OCI-LY3 (cell line): ENCODE measurements around the gene GAB1.
"Not testable (repeated sequence)": the region's sequence is repeated elsewhere in the genome, so short reads cannot be mapped to it uniquely, and the experiment has no call there.

ENCODE experiments used
- H2AFZ ChIP-seq: fragments of 200-600, 300-600 bp; shearing (Covaris generic); 2 replicates; pipeline ENCODE4 v1.6.0; 2014; ENCODE audit warnings: antibody characterized with exemption, low read depth, low read length
- H3K27ac ChIP-seq: fragments of 200-600, 300-600 bp; sonication (generic); 2 replicates; pipeline ENCODE4 v1.5.1; 2014; ENCODE audit warnings: mild to moderate bottlenecking, low read length, moderate library complexity, mixed read lengths
- H3K27me3 ChIP-seq: fragments of 200-600, 300-600 bp; sonication (generic); 2 replicates; pipeline ENCODE4 v1.6.1; 2014; ENCODE audit warnings: low read depth, low read length, mixed read lengths
- H3K36me3 ChIP-seq: fragments of 200-600, 300-600 bp; sonication (generic); replicated peaks from 2 replicates; pipeline ENCODE3; 2014; ENCODE audit warnings: low read depth, low read length, mixed read lengths
- H3K4me1 ChIP-seq: fragments of 300-600, 200-600 bp; sonication (generic); 2 replicates; pipeline ENCODE4 v1.6.1; 2014; ENCODE audit warnings: low read length, mixed read lengths
- H3K4me2 ChIP-seq: fragments of 200-600, 300-600 bp; sonication (generic); 2 replicates; pipeline ENCODE4 v1.6.1; 2014; ENCODE audit warnings: low read length, mixed read lengths
- H3K4me3 ChIP-seq: fragments of 300-600, 200-600 bp; sonication (generic); 2 replicates; pipeline ENCODE4 v1.5.1; 2014; ENCODE audit warnings: antibody characterized with exemption, mild to moderate bottlenecking, low read length, moderate library complexity
- H3K79me2 ChIP-seq: fragments of 300-600, 200-600 bp; shearing (Covaris generic); 2 replicates; pipeline ENCODE4 v1.6.1; 2014; ENCODE audit warnings: mild to moderate bottlenecking, low read length, mixed read lengths
- H3K9ac ChIP-seq: fragments of 300-600, 200-600 bp; shearing (Covaris generic); 2 replicates; pipeline ENCODE4 v1.6.0; 2014; ENCODE audit warnings: mild to moderate bottlenecking, low read length, moderate library complexity
- H3K9me3 ChIP-seq: fragments of 200-600, 300-600 bp; shearing (Covaris generic); 2 replicates; pipeline ENCODE4 v1.6.1; 2014; ENCODE audit warnings: low read length, mixed read lengths; ENCODE audit not compliant: insufficient read depth
- H4K20me1 ChIP-seq: fragments of 200-600, 300-600 bp; sonication (generic); 2 replicates; pipeline ENCODE4 v1.6.1; 2016; ENCODE audit warnings: low read length, mixed read lengths; ENCODE audit not compliant: insufficient read depth
- CTCF ChIP-seq: fragments of 200-600, 300-600 bp; sonication (generic); IDR thresholded peaks from 2 replicates; pipeline ENCODE4 v1.5.1; 2014; ENCODE audit warnings: antibody characterized with exemption, low read length, low read depth
- EZH2phosphoT487 ChIP-seq: fragments of 200-600 bp; shearing (Covaris generic); IDR thresholded peaks from 2 replicates; pipeline ENCODE4 v1.6.1; 2018; ENCODE audit warnings: antibody characterized with exemption, mixed run types, low read depth

GAB1 gene

DNA sequence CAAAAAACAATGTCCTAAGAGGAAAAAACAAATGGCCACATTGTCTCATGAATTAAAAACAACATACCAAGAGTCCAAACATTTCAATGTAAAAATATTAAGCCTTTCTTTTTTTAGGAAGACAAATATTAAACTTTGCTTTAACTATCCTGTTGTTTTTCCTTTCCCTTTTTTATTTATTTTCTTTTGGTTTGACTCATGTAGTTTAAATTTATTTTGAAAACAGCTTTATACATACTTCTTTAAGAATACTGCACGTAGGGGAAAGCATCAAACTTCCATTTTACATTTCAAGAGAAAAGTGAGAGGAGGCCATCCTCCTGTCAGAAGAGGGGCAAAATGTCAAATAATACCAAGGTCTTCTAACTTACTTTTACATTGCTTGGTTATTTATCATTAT lies 8.7 kb downstream of the GAB1 start:
- Histone ChIP-seq H3K4me1 (peaks cover 18% of the 10 kb centered on the region), H3K27ac (no peak overlapping the region), H3K4me3 (no peak overlapping the region), H3K9me3 (no peaks in the 10 kb centered on the region), H3K79me2 (peaks cover 5% of the 10 kb centered on the region), H3K27me3 (no peaks in the 10 kb centered on the region), H3K4me2 (no peak overlapping the region), H4K20me1 (peaks cover 4% of the 10 kb centered on the region), H3K36me3 (peaks cover 23% of the 10 kb centered on the region), H2AFZ (no peak overlapping the region), H3K9ac (no peak overlapping the region)
- TF ChIP-seq CTCF: no peak
- no peak for TF ChIP-seq EZH2phosphoT487

DNA sequence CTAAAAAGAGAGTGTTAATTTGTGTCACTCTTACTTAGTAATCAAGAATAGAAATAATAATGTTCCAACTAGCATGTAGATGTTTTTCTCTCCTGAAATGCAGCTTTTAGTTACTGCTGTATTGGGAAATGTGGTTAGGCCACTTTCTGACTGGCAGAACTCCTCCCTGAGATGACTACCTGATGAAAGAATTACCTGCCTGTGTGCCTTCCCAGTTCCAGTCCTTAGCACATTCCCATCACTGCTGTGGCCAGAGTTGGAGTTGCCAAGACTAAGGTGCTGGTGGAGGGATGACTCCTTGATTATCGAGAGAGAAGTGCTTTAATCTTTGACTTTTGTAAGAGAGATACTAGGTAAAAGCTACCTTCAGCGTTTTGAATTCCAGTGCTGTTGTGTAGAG lies 9.5 kb downstream of the GAB1 start:
- Histone ChIP-seq H3K4me1 (peaks cover 18% of the 10 kb centered on the region), H3K4me3 (no peak overlapping the region), H2AFZ (no peak overlapping the region), H3K9me3 (no peaks in the 10 kb centered on the region), H3K36me3 (peaks cover 23% of the 10 kb centered on the region), H3K9ac (no peak overlapping the region), H3K4me2 (no peak overlapping the region), H4K20me1 (peaks cover 9% of the 10 kb centered on the region), H3K79me2 (peaks cover 11% of the 10 kb centered on the region), H3K27me3 (no peaks in the 10 kb centered on the region), H3K27ac (no peak overlapping the region)
- no peak for TF ChIP-seq CTCF
- TF ChIP-seq EZH2phosphoT487: no peak

- H3K9ac ChIP-seq: no peak overlapping the region
- H3K27me3 ChIP-seq: no peaks in the 10 kb centered on the region
- peaks cover 30% of the 10 kb centered on the region for H3K4me1 ChIP-seq
- H3K4me2 ChIP-seq: no peak overlapping the region
- H3K36me3 ChIP-seq: peaks cover 23% of the 10 kb centered on the region
- H3K9me3 ChIP-seq: no peaks in the 10 kb centered on the region
- H3K4me3 ChIP-seq: no peak overlapping the region
- H3K27ac ChIP-seq: no peak overlapping the region
- TF ChIP-seq CTCF: no peak
- TF ChIP-seq EZH2phosphoT487: no peak
- peaks cover 23% of the 10 kb centered on the region for H4K20me1 ChIP-seq
- H2AFZ ChIP-seq: no peak overlapping the region
- peaks cover 25% of the 10 kb centered on the region for H3K79me2 ChIP-seq
Observed at GRCh38 chr4:143347484-143348111, 10.9 kb downstream of the GAB1 start.

DNA sequence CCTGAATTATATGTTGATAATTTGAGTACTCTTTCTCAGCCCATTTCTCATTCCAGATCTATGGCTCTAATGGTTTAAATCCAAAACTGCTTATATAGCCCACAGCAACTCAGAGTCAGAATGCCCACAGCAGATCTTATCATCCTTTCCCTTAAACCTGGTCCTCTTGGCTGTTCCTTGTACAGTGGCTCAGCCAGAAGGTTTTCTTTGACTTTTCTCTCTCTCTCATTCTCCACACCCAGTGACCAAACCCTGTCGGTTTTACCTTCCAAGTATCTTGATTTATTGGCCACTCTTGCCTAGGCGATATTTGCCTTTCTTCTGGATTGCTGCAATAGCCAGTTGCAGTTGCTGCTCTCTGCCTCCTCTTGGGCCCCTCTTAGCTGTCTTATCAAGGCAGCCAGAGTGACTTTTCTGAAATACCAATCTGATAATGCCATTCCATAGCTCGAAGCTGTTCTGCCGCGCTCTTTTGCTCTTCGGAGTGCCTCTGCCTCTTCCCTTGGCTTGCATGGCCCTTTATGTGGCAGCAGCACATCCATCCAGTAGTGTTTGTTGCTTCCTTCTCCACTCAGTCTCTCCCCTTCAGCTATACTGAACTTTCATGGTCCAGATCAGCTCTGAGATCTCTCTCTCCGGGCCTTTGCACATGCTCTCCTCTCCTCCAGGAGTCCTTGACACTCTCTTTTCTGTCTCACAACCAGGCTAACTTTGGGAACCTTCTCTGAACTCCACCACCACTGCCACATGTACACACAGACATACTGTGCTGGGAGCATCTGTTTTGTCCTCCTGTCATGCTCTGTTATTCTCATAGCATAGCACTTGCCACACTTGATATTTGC lies 11.8 kb downstream of the GAB1 start:
- H3K4me3 ChIP-seq: no peak overlapping the region
- peaks cover 23% of the 10 kb centered on the region for H3K36me3 ChIP-seq
- H4K20me1 ChIP-seq: peaks cover 28% of the 10 kb centered on the region
- H3K27me3 ChIP-seq: no peaks in the 10 kb centered on the region
- H3K4me1 ChIP-seq: peaks cover 32% of the 10 kb centered on the region
- TF ChIP-seq EZH2phosphoT487 (no peak), CTCF (no peak)
- no peak overlapping the region for H3K9ac ChIP-seq
- no peak overlapping the region for H3K4me2 ChIP-seq
- peaks cover 34% of the 10 kb centered on the region for H3K79me2 ChIP-seq
- H2AFZ ChIP-seq: no peak overlapping the region
- H3K27ac ChIP-seq: no peak overlapping the region
- no peaks in the 10 kb centered on the region for H3K9me3 ChIP-seq

DNA sequence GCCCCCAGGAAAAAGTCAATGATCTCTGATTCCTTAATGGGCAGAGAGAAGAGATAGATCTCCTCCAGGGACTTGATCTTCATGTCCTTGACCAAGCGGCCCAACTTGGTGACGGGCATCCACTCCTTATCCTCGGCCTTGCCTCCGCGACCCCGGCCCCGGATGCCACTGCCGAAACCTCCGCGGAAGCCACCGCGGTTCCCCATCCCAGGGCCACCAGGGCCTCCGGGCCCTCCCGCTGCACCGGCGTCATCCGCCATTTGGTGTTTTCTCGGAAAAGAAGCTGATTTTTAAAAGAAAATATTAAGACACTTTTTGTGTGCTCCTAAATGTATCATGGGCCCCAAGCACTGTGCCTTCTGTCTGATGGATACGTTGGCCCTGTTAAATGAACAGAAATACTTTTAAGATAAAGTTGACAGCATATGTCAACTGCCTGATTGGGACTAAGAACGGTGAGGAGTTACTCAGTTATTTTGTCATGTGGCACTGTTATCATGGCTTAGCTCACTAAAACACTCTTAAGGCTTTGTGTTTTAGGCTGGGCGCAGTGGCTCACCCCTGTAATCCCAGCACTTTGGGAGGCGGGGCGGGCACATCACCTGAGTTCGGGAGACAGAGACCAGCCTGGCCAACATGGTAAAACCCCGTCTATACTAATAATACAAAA lies 13.3 kb downstream of the GAB1 start:
- Histone ChIP-seq H4K20me1 (peaks cover 33% of the 10 kb centered on the region), H3K79me2 (peaks cover 49% of the 10 kb centered on the region)
- not testable (repeated sequence) for H2AFZ ChIP-seq

More for the DNA sequence above, 13.3 kb downstream of the GAB1 start:
- H3K27ac ChIP-seq, H3K9ac ChIP-seq, H3K9me3 ChIP-seq, H3K4me3 ChIP-seq, H3K4me2 ChIP-seq, H3K27me3 ChIP-seq: not testable (repeated sequence)
- peaks cover 17% of the 10 kb centered on the region for H3K36me3 ChIP-seq
- peaks cover 36% of the 10 kb centered on the region for H3K4me1 ChIP-seq
